HEK293 (cell line): ENCODE measurements around the gene IGSF21.

ENCODE experiments used
- FEZF1 ChIP-seq: fragments of 450-650 bp; formaldehyde crosslinking; IDR thresholded peaks from 2 replicates; pipeline ENCODE4 v1.5.1; 2016; ENCODE audit warnings: missing biosample characterization, missing genetic modification characterization
- GLI4 ChIP-seq: fragments of 450-650 bp; formaldehyde crosslinking; IDR thresholded peaks from 2 replicates; pipeline ENCODE4 v1.5.1; 2016; ENCODE audit warnings: missing biosample characterization, missing genetic modification characterization
- HOXC10 ChIP-seq: sonication (generic); formaldehyde crosslinking; IDR thresholded peaks from 2 replicates; pipeline ENCODE4 v1.8.1; 2023; ENCODE audit warnings: mild to moderate bottlenecking, missing genetic modification reagents
- KLF1 ChIP-seq: fragments of 450-650 bp; formaldehyde crosslinking; IDR thresholded peaks from 2 replicates; pipeline ENCODE4 v1.5.1; 2016; ENCODE audit warnings: missing biosample characterization, missing genetic modification characterization
- KLF17 ChIP-seq: fragments of 450-650 bp; formaldehyde crosslinking; IDR thresholded peaks from 2 replicates; pipeline ENCODE4 v1.5.1; 2016; ENCODE audit warnings: missing biosample characterization, missing genetic modification characterization
- MYNN ChIP-seq: fragments of 450-650 bp; formaldehyde crosslinking; IDR thresholded peaks from 2 replicates; pipeline ENCODE4 v1.5.1; 2016; ENCODE audit warnings: missing biosample characterization, missing genetic modification characterization, borderline replicate concordance
- PBX3 ChIP-seq: sonication (generic); formaldehyde crosslinking; IDR thresholded peaks from 2 replicates; pipeline ENCODE4 v1.8.1; 2022; ENCODE audit warnings: mild to moderate bottlenecking, moderate library complexity, missing genetic modification reagents
- RBAK ChIP-seq: fragments of 450-650 bp; formaldehyde crosslinking; IDR thresholded peaks from 2 replicates; pipeline ENCODE4 v1.5.1; 2016; ENCODE audit warnings: missing biosample characterization, missing genetic modification characterization
- SALL2 ChIP-seq: fragments of 450-650 bp; formaldehyde crosslinking; IDR thresholded peaks from 2 replicates; pipeline ENCODE4 v1.5.0; 2017; ENCODE audit warnings: missing biosample characterization, mild to moderate bottlenecking, missing genetic modification characterization, borderline replicate concordance
- SETDB1 ChIP-seq: IDR thresholded peaks from one replicate; pipeline ENCODE4 v1.6.1; 2017; ENCODE audit warnings: mild to moderate bottlenecking, low read length, moderate library complexity, mixed read lengths; ENCODE audit not compliant: insufficient read length
- SP3 ChIP-seq: fragments of 450-650 bp; formaldehyde crosslinking; IDR thresholded peaks from 2 replicates; pipeline ENCODE4 v1.5.1; 2016; ENCODE audit warnings: missing biosample characterization, missing genetic modification characterization
- TRIM28 ChIP-seq: IDR thresholded peaks from 2 replicates; pipeline ENCODE4 v1.6.1; 2011; ENCODE audit warnings: low read length, control low read depth, borderline replicate concordance
- TSHZ1 ChIP-seq: fragments of 450-650 bp; formaldehyde crosslinking; IDR thresholded peaks from 2 replicates; pipeline ENCODE4 v1.5.1; 2016; ENCODE audit warnings: missing biosample characterization, missing genetic modification characterization, borderline replicate concordance
- YY1 ChIP-seq: fragments of 450-650 bp; formaldehyde crosslinking; IDR thresholded peaks from 2 replicates; pipeline ENCODE4 v1.5.1; 2018; ENCODE audit warnings: missing biosample characterization, missing genetic modification characterization
- YY2 ChIP-seq: fragments of 450-650 bp; formaldehyde crosslinking; IDR thresholded peaks from 2 replicates; pipeline ENCODE4 v1.5.1; 2016; ENCODE audit warnings: missing biosample characterization, missing genetic modification characterization
- ZBTB17 ChIP-seq: fragments of 450-650 bp; formaldehyde crosslinking; IDR thresholded peaks from 2 replicates; pipeline ENCODE4 v1.5.1; 2016; ENCODE audit warnings: missing biosample characterization, missing genetic modification characterization
- ZBTB26 ChIP-seq: fragments of 450-650 bp; formaldehyde crosslinking; optimal IDR thresholded peaks from 2 replicates; pipeline ENCODE3; 2016; ENCODE audit warnings: missing biosample characterization, mild to moderate bottlenecking, missing genetic modification characterization
- ZBTB7A ChIP-seq: fragments of 450-650 bp; formaldehyde crosslinking; IDR thresholded peaks from 2 replicates; pipeline ENCODE4 v1.5.1; 2016; ENCODE audit warnings: low read depth, missing biosample characterization, missing genetic modification characterization
- ZEB2 ChIP-seq: fragments of 450-650 bp; formaldehyde crosslinking; IDR thresholded peaks from 2 replicates; pipeline ENCODE4 v1.5.1; 2016; ENCODE audit warnings: missing biosample characterization, missing genetic modification characterization
- ZNF175 ChIP-seq: fragments of 450-650 bp; formaldehyde crosslinking; IDR thresholded peaks from 2 replicates; pipeline ENCODE4 v1.5.1; 2016; ENCODE audit warnings: missing biosample characterization, missing genetic modification characterization
- ZNF354C ChIP-seq: fragments of 450-650 bp; formaldehyde crosslinking; IDR thresholded peaks from 2 replicates; pipeline ENCODE4 v1.5.1; 2016; ENCODE audit warnings: missing biosample characterization, missing genetic modification characterization, low read depth, borderline replicate concordance
- ZNF398 ChIP-seq: fragments of 450-650 bp; formaldehyde crosslinking; IDR thresholded peaks from 2 replicates; pipeline ENCODE4 v1.5.1; 2017; ENCODE audit warnings: missing biosample characterization, missing genetic modification characterization
- ZNF423 ChIP-seq: fragments of 450-650 bp; formaldehyde crosslinking; IDR thresholded peaks from 2 replicates; pipeline ENCODE4 v1.5.1; 2016; ENCODE audit warnings: missing biosample characterization, missing genetic modification characterization
- ZNF580 ChIP-seq: fragments of 450-650 bp; formaldehyde crosslinking; IDR thresholded peaks from 2 replicates; pipeline ENCODE4 v1.5.1; 2016; ENCODE audit warnings: missing biosample characterization, missing genetic modification characterization
- ZNF623 ChIP-seq: fragments of 450-650 bp; formaldehyde crosslinking; IDR thresholded peaks from 2 replicates; pipeline ENCODE4 v1.5.1; 2016; ENCODE audit warnings: missing biosample characterization, missing genetic modification characterization
- ZNF645 ChIP-seq: fragments of 450-650 bp; formaldehyde crosslinking; IDR thresholded peaks from 2 replicates; pipeline ENCODE4; 2016; ENCODE audit warnings: missing biosample characterization, missing genetic modification characterization
- ZNF677 ChIP-seq: fragments of 450-650 bp; IDR thresholded peaks from 2 replicates; pipeline ENCODE4 v1.5.0; 2018; ENCODE audit warnings: missing biosample characterization, mild to moderate bottlenecking, missing genetic modification characterization, moderate library complexity
- ZNF792 ChIP-seq: fragments of 450-650 bp; formaldehyde crosslinking; IDR thresholded peaks from 2 replicates; pipeline ENCODE4 v1.5.1; 2016; ENCODE audit warnings: missing biosample characterization, missing genetic modification characterization
- ZSCAN16 ChIP-seq: fragments of 450-650 bp; formaldehyde crosslinking; IDR thresholded peaks from 2 replicates; pipeline ENCODE4 v1.5.1; 2016; ENCODE audit warnings: missing biosample characterization, missing genetic modification characterization

Gene IGSF21

GRCh38 chr1:18108299-18109057 is 880 bp downstream of the IGSF21 start (continued):
- no peak for TF ChIP-seq ZNF354C (tag by site-specific recombination)
- TF ChIP-seq SETDB1: no peak
- no peak for TF ChIP-seq ZNF175
- no peak for TF ChIP-seq ZNF792 (tag by site-specific recombination)
- TF ChIP-seq ZEB2 (tag by site-specific recombination): no peak; the same call in 1 of the 2 replicates
- TF ChIP-seq ZNF645: peak; percentile 87
- no peak for TF ChIP-seq YY1
- peak; percentile 82 for TF ChIP-seq ZNF398 (tag by site-specific recombination)
- peak; percentile 26 for TF ChIP-seq ZBTB17 (tag by site-specific recombination)
- TF ChIP-seq RBAK: no peak
- TF ChIP-seq ZBTB26 (tag by site-specific recombination): peak; percentile 74
- TF ChIP-seq SALL2 (tag by site-specific recombination): peak; percentile 11; the same call in 1 of the 2 replicates
- TF ChIP-seq ZNF677 (tag by site-specific recombination): no peak
- TF ChIP-seq ZNF423 (tag by site-specific recombination): no peak
- TF ChIP-seq PBX3: no peak
- no peak for TF ChIP-seq ZNF623
- TF ChIP-seq KLF1: peak; percentile 65
- peak; percentile 26; the same call in 1 of the 2 replicates for TF ChIP-seq YY2 (tag by site-specific recombination)
- no peak for TF ChIP-seq TSHZ1 (tag by site-specific recombination)
- no peak for TF ChIP-seq FEZF1 (tag by site-specific recombination)
- peak; percentile 83; the same call in 1 of the 2 replicates for TF ChIP-seq ZBTB7A (tag by site-specific recombination)
- TF ChIP-seq ZNF580 (tag by site-specific recombination): peak; percentile 57; the same call in 1 of the 2 replicates
- TF ChIP-seq SP3 (tag by site-specific recombination): no peak
- 0 out of 2 replicates have a peak, but pooled peaks have one; percentile 28 for TF ChIP-seq TRIM28
- TF ChIP-seq GLI4: peak; percentile 89; the same call in 1 of the 2 replicates
- TF ChIP-seq ZSCAN16 (tag by site-specific recombination): peak; percentile 33; the same call in 1 of the 2 replicates
- TF ChIP-seq HOXC10 (CRISPR knock-in tag): no peak
- TF ChIP-seq KLF17 (tag by site-specific recombination): peak; percentile 30; the same call in 1 of the 2 replicates
- TF ChIP-seq MYNN (tag by site-specific recombination): no peak
